Left lung (tissue), 10 donors: Measurements from ENCODE around the gene JMY. TPM values are rescaled to one million over a fixed set of nuclear protein-coding genes. Genes with fewer than 3 reads are reported as not detected.

Experiments used
- ATAC-seq: fragments of 200-7000 bp; cut with Tn5 transposase; one replicate; pipeline ENCODE4 v1.9.1; 2020; ENCODE audit warnings: moderate library complexity
- DNase-seq, 4 donors: peaks; one replicate each; pipeline ENCODE4 v3.0.0-alpha.2; 2013 to 2020
- H3K27ac ChIP-seq, 2 donors: fragments of 200-600 bp; sonication (generic) in 1 of 2; one replicate each; pipeline versions ENCODE4 v1.5.0 to v1.8.0; 2020 to 2021
- H3K27me3 ChIP-seq, 2 donors: fragments of 200-600 bp; sonication (generic) in 1 of 2; one replicate each; pipeline versions ENCODE4 v1.5.0 to v1.8.0; 2020 to 2021
- H3K36me3 ChIP-seq, 2 donors: fragments of 200-600 bp; sonication (generic) in 1 of 2; one replicate each; pipeline versions ENCODE4 v1.5.0 to v1.8.0; 2020 to 2021
- H3K4me1 ChIP-seq, 2 donors: fragments of 200-600 bp; one replicate each; pipeline ENCODE4 v1.8.0; 2021
- H3K4me3 ChIP-seq, 2 donors: fragments of 200-600 bp; sonication (generic) in 1 of 2; one replicate each; pipeline versions ENCODE4 v1.5.0 to v1.8.0; 2020 to 2021; ENCODE audit warnings: mild to moderate bottlenecking in 1 of 2
- H3K9me3 ChIP-seq, 2 donors: fragments of 200-600 bp; sonication (generic) in 1 of 2; one replicate each; pipeline versions ENCODE4 v1.5.0 to v1.8.0; 2020 to 2021
- intact Hi-C, 2 donors: fragments of 100-400 bp; cut with DNase I; formaldehyde crosslinking; loops; one replicate each; pipeline versions ENCODE4 v1.11.2 to v1.14.2; 2022
- polyA plus RNA-seq, 6 donors: library from polyadenylated mRNA; unstranded; fragments of 120-200 nt; gene quantifications; one replicate each; pipeline ENCODE4 v1.2.1, GENCODE V29; 2013; ENCODE audit not compliant: insufficient read length in 6 of 6
- total RNA-seq, 2 donors: library from RNA; stranded (reverse); fragmentation: NEBNext Ultra II Directional; extraction: Animal tissue kit (Norgen Biotek cat#: 25700); gene quantifications; one replicate each; pipeline ENCODE4 v1.2.1, GENCODE V29; 2021
- TF ChIP-seq, protein P1 (sequence below), 2 donors: fragments of 200-600 bp; sonication (generic) in 1 of 2; IDR thresholded peaks; one replicate each; pipeline versions ENCODE4 v1.5.0 to v1.8.0; 2021; ENCODE audit warnings: antibody characterized with exemption in 2 of 2
- donor health status: DM: no; HTN: yes; CAD: no.
- donor health status: DM: no; HTN: no; CAD: no.

The JMY gene
- total and polyA plus RNA-seq, 8 donors: 6.2 to 23.6 (median 17.5) TPM

DNA sequence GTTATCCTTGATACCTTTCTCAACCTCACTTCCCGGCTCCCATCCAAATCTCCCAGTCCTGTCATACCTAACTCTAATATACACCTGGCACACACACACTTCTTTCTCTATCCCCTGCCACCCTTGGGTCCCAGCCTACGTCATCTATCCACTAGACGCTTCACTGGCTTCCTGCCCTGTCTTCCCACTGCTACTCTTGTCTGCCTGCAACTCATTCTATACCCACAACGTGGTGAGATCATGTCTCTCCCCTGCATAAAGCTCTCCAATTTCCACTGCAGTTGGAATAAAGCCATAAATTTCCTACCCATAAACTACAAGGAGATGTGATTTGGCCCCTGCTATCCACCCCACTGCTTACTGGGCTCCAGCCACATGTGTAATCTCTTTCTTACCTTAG is 93.5 kb downstream of the JMY start:
- intact Hi-C loops: no loop called here
- no peak overlapping the region for H3K27ac ChIP-seq
- no peaks in the 10 kb centered on the region for H3K27me3 ChIP-seq
- no peaks in the 10 kb centered on the region for H3K9me3 ChIP-seq
- TF ChIP-seq, protein P1, sequence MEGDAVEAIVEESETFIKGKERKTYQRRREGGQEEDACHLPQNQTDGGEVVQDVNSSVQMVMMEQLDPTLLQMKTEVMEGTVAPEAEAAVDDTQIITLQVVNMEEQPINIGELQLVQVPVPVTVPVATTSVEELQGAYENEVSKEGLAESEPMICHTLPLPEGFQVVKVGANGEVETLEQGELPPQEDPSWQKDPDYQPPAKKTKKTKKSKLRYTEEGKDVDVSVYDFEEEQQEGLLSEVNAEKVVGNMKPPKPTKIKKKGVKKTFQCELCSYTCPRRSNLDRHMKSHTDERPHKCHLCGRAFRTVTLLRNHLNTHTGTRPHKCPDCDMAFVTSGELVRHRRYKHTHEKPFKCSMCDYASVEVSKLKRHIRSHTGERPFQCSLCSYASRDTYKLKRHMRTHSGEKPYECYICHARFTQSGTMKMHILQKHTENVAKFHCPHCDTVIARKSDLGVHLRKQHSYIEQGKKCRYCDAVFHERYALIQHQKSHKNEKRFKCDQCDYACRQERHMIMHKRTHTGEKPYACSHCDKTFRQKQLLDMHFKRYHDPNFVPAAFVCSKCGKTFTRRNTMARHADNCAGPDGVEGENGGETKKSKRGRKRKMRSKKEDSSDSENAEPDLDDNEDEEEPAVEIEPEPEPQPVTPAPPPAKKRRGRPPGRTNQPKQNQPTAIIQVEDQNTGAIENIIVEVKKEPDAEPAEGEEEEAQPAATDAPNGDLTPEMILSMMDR (IDR thresholded peaks at IDR 0.05): no peak
- no peaks in the 10 kb centered on the region for H3K4me1 ChIP-seq
- H3K4me3 ChIP-seq: no peak overlapping the region
- H3K36me3 ChIP-seq: no peaks in the 10 kb centered on the region
- ATAC-seq: no peak
- no peak for DNase-seq

DNA sequence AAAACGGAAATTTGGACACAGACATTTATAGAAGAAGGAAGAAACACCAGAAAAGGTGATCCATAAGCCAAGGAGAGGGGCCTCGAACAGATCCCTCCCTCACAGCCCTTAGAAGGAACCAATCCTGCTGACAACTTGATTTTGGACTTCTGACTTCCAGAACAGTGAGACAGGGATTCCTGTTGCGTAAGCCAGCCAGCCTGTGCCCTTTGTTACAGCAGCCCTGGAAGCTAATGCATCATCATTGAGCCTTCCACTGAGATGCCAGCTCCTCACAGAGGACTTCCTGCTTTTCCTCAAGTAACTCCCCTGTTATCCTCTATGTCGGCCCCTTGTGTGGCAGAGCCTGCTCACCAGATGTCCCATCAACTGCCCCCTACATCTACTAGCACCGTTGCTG is 94.1 kb downstream of the JMY start:
- no peaks in the 10 kb centered on the region for H3K36me3 ChIP-seq
- intact Hi-C loops: no loop called here
- H3K27me3 ChIP-seq: no peaks in the 10 kb centered on the region
- no peak overlapping the region for H3K27ac ChIP-seq
- no peaks in the 10 kb centered on the region for H3K4me1 ChIP-seq
- DNase-seq: no peak
- ATAC-seq: no peak
- TF ChIP-seq, protein P1 (IDR thresholded peaks at IDR 0.05): no peak
- no peaks in the 10 kb centered on the region for H3K9me3 ChIP-seq
- no peak overlapping the region for H3K4me3 ChIP-seq

DNA sequence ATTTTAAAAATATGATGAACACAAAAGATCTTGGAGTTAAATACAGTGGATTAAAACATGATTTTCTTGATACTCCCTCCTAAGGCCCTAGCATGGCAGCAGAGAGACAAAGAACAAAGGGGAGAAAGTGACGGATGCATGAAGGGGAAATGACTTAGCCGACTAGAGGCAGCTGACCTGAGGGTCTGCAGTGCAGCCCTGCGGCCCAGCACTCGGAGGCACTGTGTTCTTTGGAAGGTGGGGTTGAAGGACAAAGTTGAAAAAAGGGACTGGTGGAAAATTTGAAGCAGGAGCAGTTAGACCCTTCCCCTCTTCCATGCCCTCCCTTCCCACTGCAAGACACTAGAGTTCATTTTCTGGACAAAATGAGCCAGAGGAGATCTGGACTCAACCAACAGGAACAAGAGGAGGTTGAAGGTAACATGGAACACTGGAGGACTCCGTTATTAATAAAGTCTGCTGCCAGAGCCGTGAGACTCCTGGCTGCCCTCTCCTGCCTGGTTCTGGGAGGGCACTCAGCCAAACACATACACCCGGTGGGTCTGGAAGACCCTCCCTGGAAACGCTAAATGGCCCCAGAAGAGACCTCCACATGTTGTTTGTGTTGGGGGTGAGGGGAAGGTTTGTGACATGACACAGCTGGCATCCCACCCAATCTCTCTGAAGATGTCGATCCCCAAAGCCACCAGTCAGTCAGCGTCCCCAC is 98.1 kb downstream of the JMY start:
- intact Hi-C loops: no loop called here
- TF ChIP-seq, protein P1 (IDR thresholded peaks at IDR 0.05): no peak
- no peak for ATAC-seq
- H3K4me1 ChIP-seq: no peaks in the 10 kb centered on the region
- no peak overlapping the region for H3K4me3 ChIP-seq
- no peak for DNase-seq
- H3K36me3 ChIP-seq: no peaks in the 10 kb centered on the region
- H3K9me3 ChIP-seq: no peaks in the 10 kb centered on the region
- H3K27me3 ChIP-seq: no peaks in the 10 kb centered on the region
- no peak overlapping the region for H3K27ac ChIP-seq

DNA sequence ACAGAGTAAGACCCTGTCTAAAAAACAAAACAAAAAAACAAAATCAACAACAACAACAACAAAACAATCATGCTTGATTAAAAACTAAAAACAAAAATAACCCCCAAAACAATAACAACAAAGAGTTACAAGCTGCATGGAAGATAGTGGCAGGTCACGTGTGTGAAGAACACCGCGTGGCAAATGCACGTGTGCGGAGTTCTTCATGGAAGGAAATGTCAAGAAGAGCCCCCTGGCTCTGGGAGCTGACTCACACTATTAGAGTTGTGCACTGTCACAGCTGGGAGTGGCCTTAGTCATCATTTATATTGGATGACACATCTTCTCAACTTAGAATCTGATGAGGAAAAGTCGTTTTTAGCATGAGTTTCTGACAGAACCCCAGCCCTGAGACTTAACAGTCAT is 110.5 kb downstream of the JMY start:
- H3K27ac ChIP-seq: no peak overlapping the region
- H3K4me1 ChIP-seq: no peaks in the 10 kb centered on the region
- H3K9me3 ChIP-seq: peaks cover 0 to 1% of the 10 kb centered on the region in 2 donors
- no peak for DNase-seq
- intact Hi-C loops: no loop called here
- no peak overlapping the region for H3K4me3 ChIP-seq
- H3K36me3 ChIP-seq: no peaks in the 10 kb centered on the region
- TF ChIP-seq, protein P1 (IDR thresholded peaks at IDR 0.05): no peak
- no peaks in the 10 kb centered on the region for H3K27me3 ChIP-seq
- no peak for ATAC-seq

DNA sequence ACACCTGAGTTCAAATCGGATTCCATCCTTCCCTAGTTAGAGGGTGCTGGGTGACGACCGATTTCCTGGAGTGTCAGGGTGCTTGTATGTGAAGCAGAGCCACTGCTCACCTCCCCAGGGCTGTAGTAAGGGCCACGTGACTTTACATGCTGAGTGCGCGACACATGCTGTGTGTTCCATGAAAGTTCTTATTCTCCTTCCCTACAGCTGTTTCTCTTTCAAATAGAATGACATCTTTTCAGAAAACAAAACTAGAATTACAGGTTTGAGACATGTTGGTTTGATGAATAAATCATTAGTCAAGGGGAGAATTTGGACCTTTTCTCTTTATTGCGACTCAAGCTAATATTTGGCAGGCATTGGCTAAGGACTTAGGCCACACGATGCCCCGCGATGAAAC is 113.1 kb downstream of the JMY start:
- H3K4me1 ChIP-seq: no peaks in the 10 kb centered on the region
- no peaks in the 10 kb centered on the region for H3K9me3 ChIP-seq
- H3K4me3 ChIP-seq: no peak overlapping the region
- intact Hi-C loops: no loop called here
- DNase-seq: no peak
- no peak for ATAC-seq
- TF ChIP-seq, protein P1 (IDR thresholded peaks at IDR 0.05): no peak
- no peaks in the 10 kb centered on the region for H3K36me3 ChIP-seq
- H3K27me3 ChIP-seq: no peaks in the 10 kb centered on the region
- no peak overlapping the region for H3K27ac ChIP-seq
